ENCODE data around the gene BLMH.
"Not testable (repeated sequence)": the region's sequence is repeated elsewhere in the genome, so short reads cannot be mapped to it uniquely, and the experiment has no call there.

The BLMH gene

GRCh38 chr17:30203471-30203981 lies 88.2 kb downstream of the BLMH start:
- H3K27ac ChIP-seq (ENCODE audit: low read length) = no peak overlapping the region
- H3K36me3 ChIP-seq (ENCODE audit: control insufficient read depth in 2 of 2, insufficient read depth in 2 of 2, low read length in 2 of 2) = no peaks in the 10 kb centered on the region
- H3K27me3 ChIP-seq (ENCODE audit: control insufficient read depth in 1 of 2, insufficient read depth in 2 of 2, low read length in 2 of 2) = peaks cover 7 to 9% of the 10 kb centered on the region in 2 donors
- H3K9me3 ChIP-seq (ENCODE audit: control insufficient read depth in 2 of 2, low read length in 2 of 2) = no peaks in the 10 kb centered on the region
- H3K9ac ChIP-seq (ENCODE audit: low read length in 2 of 2) = no peak overlapping the region
- H3K4me3 ChIP-seq (ENCODE audit: low read length in 2 of 2) = no peak overlapping the region
- no peaks in the 10 kb centered on the region for H3K4me1 ChIP-seq (ENCODE audit: control insufficient read depth, insufficient read depth, low read length)

- H3K9me3 ChIP-seq (ENCODE audit: control insufficient read depth in 2 of 2, low read length in 2 of 2); H3K4me3 ChIP-seq (ENCODE audit: low read length in 2 of 2); H3K27ac ChIP-seq (ENCODE audit: low read length); H3K9ac ChIP-seq (ENCODE audit: low read length in 2 of 2); H3K27me3 ChIP-seq (ENCODE audit: control insufficient read depth in 1 of 2, insufficient read depth in 2 of 2, low read length in 2 of 2); H3K4me1 ChIP-seq (ENCODE audit: control insufficient read depth, insufficient read depth, low read length); H3K36me3 ChIP-seq (ENCODE audit: control insufficient read depth in 2 of 2, insufficient read depth in 2 of 2, low read length in 2 of 2): not testable (repeated sequence)
These were observed 91.1 kb downstream of the BLMH start for GRCh38 chr17:30200656-30201055.

DNA sequence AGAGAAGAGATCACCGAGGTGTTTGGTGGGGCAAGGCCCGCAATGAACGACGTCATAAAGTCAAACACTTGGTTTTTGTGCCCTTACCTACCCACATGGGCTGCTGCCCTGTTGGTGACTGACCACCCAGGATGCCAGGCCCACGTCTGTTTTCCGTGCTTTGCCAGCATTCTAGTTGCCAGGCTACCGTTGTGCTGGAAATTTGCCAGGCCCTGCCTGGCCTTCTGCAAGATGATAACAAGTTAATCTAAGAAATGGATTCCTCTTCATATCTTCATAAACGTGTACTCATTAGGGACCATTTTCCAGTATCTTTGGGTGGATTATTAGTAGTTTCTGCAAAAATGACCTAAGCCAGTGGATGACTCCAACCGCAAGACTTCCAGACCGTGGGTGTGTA lies 91.6 kb downstream of the BLMH start:
- no peaks in the 10 kb centered on the region for H3K4me1 ChIP-seq (ENCODE audit: control insufficient read depth, insufficient read depth, low read length)
- no peaks in the 10 kb centered on the region for H3K36me3 ChIP-seq (ENCODE audit: control insufficient read depth in 2 of 2, insufficient read depth in 2 of 2, low read length in 2 of 2)
- H3K4me3 ChIP-seq (ENCODE audit: low read length in 2 of 2) = no peak overlapping the region
- no peak overlapping the region for H3K9ac ChIP-seq (ENCODE audit: low read length in 2 of 2)
- no peaks in the 10 kb centered on the region for H3K9me3 ChIP-seq (ENCODE audit: control insufficient read depth in 2 of 2, low read length in 2 of 2)
- H3K27me3 ChIP-seq (ENCODE audit: control insufficient read depth in 1 of 2, insufficient read depth in 2 of 2, low read length in 2 of 2) = peaks cover 3 to 5% of the 10 kb centered on the region in 2 donors
- no peak overlapping the region for H3K27ac ChIP-seq (ENCODE audit: low read length)

DNA sequence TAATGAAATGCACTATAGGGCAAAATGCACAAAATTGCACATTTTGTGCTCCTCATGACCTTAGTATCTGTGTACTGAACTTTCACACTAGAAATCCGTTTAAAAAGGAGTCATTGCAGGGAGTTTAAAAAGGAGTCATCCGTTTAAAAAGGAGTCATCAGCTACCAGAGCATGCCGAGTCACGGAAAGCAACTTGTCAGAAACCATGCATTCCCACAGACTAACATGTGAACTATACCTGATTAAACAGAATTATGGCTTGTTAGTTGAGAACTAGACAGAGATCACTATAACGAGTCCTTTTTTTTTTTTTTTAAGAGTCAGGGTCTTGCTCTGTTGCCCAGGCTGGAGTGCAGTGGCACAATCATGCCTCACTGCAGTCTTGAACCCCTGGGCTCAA lies 92.1 kb downstream of the BLMH start:
- Histone ChIP-seq H3K9ac (ENCODE audit: low read length in 2 of 2) (no peak overlapping the region), H3K27me3 (ENCODE audit: control insufficient read depth in 1 of 2, insufficient read depth in 2 of 2, low read length in 2 of 2) (peaks cover 3 to 5% of the 10 kb centered on the region in 2 donors), H3K36me3 (ENCODE audit: control insufficient read depth in 2 of 2, insufficient read depth in 2 of 2, low read length in 2 of 2) (no peaks in the 10 kb centered on the region), H3K27ac (ENCODE audit: low read length) (no peak overlapping the region), H3K4me1 (ENCODE audit: control insufficient read depth, insufficient read depth, low read length) (no peaks in the 10 kb centered on the region), H3K9me3 (ENCODE audit: control insufficient read depth in 2 of 2, low read length in 2 of 2) (no peaks in the 10 kb centered on the region), H3K4me3 (ENCODE audit: low read length in 2 of 2) (no peak overlapping the region)

All from stomach smooth muscle (tissue), 2 donors.